HG03469 (cell line): ENCODE data around the gene EPHA7.

Experiments
- ATAC-seq: cut with Tn5 transposase; IDR thresholded peaks from one replicate; pipeline ENCODE4 v1.9.1; 2021; ENCODE audit warnings: mild to moderate bottlenecking, moderate library complexity, moderate number of reproducible peaks; ENCODE audit not compliant: unreplicated experiment

The EPHA7 gene

DNA sequence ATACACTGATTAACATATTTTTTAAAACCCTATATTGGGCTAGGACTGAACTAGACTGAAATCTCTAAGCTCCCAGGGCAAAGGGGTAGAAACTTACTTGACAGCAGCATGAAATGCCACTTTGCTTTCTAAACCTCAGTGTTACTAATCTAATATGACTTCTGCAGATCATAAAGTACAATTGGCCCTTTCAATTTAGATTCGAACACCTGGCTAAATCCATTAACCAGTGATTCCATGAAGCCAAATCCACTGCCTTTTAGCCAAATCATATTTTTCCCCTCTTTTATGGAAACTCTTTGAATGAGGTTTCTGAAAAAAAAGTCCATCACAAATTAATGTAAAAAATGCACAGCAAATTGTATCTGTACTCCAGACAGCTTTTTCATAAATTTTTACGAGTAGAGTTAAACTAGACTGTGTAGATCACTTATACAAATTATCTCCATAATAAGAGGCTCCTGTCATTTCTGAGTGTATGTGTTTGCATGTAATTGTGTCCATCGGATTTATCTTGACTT, 25.7 kb downstream of the EPHA7 start:
- ATAC-seq: no peak

DNA sequence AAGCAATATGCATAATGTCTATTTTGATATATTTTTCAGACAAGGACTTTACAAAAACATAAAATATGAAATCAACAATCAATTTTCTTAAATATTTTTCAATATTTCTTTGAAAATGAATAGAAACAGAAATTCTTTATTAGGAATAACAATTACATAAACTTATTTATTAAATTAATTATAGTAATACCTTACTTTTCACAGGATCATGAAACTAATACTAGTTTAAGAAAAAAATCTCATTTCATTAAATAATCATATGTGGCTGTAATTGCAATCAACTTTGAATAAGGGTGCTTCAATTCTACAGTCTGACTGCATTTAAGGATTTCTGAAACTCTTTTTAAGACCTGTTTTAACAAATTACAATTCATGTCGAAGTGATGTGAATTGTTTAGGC, 26.6 kb downstream of the EPHA7 start:
- no peak for ATAC-seq

DNA sequence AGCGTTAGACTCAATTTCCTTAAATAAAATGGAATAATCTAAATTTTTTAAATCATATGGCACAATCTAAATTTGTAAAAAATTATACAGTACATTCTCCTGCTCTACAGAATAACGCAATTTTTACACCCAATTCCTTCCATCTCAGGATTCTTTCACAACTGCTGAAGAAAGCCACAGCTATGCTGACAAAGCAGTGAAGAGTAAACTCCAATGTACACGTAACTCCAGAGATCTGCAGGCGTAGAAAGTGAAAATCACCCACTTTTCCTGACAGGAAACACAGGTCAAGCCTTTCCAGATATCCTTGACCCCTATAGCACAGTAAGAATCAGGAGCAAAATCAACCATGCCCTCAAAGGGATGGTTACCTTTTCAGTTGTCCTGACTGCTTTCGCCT, 27.4 kb downstream of the EPHA7 start:
- ATAC-seq: no peak

DNA sequence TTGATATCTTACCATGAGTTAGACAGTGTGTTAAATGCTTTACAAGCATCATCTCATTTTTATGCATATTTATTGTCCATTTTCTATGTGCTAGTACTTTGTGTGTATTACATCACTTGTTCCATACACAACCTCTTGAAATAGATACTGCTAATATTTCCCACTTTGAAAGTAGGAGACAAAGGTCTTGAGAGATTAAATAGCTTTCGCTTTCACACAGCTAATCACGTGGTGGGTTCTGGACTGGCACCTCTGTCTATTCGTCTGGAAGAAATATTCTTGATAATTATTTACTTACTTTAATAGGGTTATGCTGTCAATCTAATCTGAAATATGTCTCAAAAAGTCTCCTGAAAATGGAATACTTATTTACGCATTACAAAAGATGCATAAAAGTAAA, 30.2 kb downstream of the EPHA7 start:
- no peak for ATAC-seq

DNA sequence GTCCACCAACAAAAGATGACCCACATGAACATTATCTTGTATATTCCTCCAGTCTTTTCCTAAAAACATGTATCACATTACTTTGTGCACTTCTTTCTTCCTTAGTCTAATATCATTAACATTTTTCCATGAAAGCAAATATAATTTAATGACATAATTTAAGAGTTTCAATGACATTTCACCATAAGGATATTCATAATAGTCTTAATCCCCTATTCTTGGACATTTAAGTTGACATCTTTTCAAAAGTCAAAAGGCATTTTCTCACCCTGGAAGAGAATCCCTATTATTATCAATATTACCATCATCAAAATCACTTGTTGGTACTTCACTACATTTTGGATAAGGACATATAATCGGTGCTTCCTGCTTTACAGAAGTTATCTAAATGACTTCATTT, 31.3 kb downstream of the EPHA7 start:
- ATAC-seq: no peak

DNA sequence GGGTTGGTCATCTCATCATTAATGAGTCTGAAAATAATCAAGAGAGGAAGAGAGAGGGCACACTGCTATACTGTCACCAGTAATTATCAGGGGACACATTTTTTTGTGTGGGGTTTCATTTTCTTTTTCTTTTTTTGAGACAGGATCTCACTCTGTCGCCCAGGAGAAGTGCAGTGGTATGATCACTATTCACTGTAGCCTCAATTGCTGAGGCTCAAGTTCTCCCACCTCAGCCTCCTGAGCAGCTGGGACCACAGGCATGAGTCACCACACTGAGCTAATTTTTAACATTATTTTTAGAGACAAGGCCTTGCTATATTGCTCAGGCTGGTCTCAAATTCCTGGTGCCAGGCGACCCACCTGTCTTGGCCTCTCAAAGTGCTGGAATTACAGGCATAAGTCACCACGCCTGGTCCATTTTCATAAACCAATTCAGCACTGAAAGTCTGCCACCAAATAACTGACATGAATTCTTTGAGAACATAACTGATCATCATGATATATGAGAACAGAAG, 43.3 kb downstream of the EPHA7 start:
- ATAC-seq: no peak

DNA sequence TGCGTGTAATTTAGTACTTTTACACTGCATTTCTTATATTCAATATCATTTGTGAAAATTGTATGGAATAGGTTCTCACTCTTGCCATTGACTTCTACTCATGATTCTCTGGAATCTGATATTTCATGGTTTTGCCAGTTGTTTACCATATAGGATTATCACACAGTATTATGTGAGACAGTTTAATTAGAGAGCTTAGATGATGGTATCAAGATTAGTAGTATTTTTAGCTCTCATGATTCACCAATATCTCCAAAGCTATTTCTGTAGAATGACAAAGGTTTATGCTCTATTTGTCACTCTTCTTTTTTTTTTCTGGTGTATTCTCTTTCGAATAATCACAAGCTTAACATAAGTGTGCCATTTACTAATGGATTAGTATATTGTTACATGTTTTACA, 45.9 kb downstream of the EPHA7 start:
- no peak for ATAC-seq

DNA sequence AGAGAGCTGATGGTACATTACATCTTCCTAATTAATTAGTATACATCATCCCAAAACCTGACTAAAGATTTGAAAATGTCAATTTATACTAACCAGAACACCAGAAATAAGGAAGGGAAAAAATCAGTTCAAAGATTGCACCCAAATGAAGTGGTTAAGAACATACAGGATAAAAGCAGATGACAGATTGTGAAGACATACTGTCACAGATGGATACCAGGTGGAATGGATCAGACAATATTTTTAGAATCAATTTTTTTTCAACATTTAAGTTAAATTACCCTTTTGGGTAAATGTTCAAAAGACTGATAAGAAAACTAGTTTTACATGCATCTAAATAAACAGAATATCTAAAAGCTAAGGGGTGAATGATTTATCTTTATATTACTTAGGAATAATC, 47.6 kb downstream of the EPHA7 start:
- ATAC-seq: no peak

DNA sequence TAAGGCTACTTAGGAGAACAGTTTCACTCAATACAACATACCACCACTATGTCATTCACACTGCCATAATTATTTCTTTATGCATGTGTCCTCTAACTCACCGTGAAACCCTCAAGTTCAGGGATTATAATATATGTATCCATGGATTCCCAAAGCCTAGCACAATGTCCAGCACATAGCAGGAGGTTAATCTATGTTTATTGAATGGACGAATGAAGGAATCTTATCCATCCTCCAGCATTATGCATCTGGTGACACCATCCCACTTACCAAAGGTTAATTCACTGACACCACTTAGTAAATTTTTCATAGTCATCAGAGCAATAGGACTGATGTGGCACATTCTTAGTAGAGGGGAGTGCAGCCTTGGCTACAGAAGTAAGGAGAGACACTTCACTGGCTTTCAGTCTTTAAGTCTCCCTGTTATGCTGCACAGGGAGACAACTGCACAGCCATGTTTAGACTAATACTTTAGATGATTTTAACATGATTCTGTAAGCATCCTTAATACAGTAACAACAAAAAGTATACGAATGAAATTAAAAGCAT, 49.7 kb downstream of the EPHA7 start:
- ATAC-seq: no peak

DNA sequence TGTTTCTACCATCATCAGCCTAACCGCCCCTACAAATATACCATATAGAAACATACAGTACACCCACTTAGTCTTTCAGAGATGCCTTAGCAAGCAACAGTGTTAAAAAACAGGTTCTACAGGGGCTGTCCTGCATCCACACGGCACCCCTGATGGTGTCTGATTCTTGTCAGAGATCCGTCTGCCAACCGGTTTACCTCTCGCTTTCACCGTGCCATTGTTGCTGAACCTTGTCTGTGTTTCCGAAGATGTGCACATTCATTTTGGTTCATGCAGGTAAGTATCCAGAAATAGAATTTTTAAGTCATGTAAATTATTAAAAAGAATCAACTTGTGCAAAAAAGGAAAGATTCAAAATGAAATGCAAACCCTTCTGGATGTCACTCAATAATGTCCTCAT, 52.9 kb downstream of the EPHA7 start:
- no peak for ATAC-seq

DNA sequence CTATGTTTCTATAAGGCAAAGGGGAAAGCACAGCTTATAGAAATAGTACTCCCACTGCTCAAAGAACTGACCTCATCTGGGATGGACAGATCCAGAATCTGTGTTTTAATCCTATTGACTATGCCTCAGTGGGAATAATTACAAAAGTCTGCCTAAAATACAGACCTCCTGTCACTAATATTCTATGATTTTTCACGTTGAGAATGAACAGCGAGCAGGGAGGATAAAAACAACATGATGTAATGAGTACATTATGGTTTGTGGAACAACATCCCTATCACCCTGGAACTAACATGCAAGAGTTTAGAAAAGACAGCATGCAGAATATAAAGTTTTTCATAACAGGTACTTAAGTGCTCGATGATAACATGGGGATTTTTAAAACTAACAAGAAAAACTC, 53.9 kb downstream of the EPHA7 start:
- no peak for ATAC-seq

DNA sequence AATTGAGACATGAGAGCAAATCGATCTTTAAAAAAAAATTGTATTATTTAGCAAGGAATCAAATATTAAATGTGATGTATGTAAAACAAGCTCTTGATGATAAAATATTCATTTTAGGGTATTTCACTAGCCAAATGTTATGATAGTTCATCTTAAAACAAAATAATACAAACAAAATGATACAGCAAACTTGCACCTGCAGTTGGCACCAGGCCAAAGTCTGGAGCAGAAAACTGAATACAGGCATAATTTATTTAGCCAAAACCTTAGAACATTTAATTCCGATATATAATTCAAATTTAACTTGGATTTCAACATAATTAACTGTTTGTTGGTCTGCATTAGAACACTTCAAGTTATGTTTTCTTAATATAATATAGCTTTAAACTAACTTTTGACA, 60.9 kb downstream of the EPHA7 start:
- no peak for ATAC-seq

DNA sequence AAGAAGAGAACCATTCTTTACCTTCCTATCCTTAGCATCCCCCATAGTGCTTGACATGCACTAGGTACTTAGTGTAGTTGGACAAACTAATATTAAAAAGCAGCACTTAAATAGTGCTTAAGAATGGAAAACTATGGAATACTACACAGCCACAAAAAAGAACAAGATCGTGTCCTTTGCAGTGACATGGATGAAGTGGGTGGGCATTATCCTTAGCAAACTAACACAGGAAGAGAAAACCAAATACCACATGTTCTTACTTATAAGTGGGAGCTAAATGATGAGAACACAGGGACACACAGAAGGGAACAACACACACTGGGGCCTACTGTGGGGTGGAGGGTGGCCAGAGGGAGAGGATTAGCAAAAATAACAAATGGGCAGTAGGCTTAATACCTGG, 66.8 kb downstream of the EPHA7 start:
- ATAC-seq: no peak

DNA sequence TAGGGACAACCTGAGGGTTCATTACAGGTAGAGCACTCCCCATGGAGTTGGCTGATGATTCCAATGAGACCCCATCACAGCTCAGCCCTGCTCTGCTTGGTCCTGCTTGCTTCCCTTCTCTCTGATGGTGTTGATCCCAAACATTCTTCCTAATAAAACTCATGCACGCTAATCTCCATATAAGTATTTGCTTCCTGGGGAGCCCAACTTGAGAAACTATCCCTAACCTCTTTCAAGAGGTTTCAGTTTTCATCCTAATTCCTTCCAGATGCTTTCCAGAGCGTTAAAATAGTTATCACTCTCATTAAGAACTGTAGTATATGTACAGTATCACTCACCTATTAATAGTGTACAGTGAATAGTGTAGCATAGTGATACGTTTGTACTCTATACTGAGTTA, 68.1 kb downstream of the EPHA7 start:
- no peak for ATAC-seq

DNA sequence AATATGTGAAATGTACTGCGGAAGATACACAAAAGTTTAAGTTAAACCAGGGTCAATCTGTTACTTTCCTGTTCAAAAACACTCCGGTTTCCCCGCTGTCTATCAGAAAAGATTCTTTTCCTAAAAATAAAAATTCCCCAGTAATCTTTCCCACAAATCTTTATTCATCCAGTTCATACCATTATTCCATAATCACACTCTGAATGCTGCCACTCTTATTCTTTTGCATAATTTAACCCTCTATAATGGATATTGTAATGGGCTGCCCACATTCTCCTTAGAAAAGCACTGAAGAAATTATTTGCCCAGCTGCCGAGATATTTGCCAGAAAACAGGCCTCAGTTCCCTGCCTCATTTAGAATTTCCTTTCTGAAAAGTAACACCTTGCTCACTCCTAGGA, 68.6 kb downstream of the EPHA7 start:
- ATAC-seq: no peak

DNA sequence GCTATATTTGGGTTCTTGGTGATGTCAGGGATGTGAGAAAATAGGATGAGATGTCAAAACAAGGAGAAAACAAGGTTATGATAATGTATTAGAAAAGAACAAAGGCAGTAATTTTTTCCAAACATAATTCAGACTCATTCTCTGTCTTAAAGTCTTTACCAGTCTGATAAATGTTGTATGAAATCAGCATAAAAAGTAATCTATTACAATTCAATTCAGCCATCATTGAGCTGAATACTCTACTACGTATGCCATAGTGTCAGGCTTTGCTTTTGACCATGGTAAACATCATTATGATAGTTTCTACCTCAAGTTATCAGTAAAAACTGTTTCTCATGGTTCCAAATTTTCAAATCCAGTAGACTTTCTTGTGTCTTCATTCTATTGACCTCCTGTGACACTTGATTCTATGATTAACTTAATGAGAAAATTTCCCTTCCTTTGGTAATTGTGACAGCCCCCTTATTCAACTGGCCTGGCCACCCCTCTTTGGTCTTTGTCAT, 75.0 kb downstream of the EPHA7 start:
- no peak for ATAC-seq

DNA sequence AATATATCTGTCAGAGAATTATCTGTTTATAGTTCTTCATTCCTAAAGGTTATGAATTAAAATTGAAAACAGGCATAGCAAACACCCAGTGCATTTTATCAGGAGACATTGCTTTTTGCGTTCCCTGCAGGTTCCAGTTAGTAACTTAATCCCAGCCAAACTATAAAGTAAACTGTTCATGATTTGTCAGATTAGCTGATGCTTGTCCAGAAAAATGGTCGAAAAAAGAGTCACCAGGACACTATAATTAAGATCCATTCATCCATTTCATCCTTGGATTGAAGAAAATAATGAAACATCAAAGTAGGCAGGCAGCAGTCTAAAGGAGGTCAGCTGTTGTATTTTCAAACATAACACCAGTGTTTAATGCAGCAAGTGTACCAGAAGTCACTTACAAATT, 75.9 kb downstream of the EPHA7 start:
- ATAC-seq: no peak

DNA sequence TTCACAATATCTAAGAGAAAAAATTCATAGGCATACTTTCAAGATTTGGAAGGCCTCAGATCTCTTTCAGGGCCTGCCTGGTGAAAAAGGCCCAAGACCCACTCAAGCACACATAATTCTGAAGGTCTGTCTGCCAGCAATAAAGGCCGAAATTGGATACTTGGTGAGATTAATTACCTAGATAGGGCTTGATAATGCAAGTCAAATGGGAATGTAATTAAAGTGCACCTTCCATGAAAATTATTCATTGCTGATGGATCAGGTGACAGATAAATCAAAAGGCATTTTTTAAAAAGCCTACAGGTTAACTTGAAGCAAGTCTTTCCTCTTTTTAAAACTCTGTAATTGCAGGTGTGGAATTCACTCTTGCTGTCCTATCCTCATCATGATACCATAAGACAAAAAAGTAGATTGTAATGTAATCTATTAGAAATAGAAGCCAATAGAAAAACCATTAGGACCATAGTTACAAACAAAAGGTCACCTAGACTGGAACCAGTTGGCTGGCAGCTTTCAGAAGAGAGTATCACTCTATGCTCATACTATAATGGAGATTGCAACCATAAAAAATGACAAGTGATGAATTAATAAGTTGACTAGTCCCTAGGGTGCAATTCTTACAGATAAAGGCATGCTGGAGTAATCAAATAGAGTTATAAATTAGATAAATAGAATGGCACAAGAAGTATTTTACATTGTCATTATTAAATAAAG, 77.3 kb downstream of the EPHA7 start:
- ATAC-seq: no peak

DNA sequence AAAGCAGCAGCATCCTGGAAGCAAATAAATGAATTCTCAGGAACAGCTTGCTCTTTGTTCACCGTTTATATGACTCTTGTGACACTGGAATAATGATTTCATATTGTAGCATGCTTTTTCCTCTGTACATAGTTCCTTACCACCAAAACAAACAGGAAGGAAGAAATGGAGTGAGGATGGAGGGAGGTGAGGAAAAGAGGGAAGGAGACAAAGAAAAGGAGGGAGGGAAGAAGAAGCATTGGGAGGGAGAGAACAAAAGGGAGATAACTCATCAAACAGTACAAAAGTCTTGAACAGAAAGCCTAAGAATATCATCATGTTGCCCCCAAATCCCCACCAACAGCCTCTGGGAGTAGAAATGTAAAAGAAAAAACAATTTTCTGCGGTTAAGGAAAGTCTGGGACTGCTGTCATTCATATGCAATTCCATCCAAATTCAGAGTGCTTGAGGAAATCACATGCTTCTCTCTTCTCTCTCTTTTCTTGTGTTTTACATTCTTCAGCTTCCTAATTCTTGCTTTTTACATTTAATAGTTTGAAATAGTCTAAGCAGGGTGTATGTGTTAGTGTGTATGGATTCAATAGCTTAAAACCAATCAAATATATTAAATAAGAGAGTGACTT, 81.5 kb downstream of the EPHA7 start:
- no peak for ATAC-seq

DNA sequence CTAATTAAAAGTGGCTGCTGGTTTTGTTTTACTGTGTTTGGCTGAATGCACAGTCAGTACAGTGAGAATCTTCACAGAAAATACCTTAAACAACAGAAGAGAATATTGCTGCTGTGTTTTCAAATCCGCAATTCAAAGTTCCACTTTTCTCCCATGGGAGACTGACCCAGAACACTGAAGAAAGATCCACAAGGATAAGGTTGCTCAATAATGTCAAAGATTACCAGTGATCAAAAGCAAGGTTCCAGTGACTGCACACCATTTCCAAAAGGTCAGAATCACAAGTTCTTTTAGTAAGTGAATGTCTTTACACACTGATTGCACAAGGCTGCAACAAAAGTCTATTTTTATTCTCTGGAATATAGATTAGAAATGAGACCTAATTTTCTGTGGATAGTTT, 82.3 kb downstream of the EPHA7 start:
- ATAC-seq: no peak

DNA sequence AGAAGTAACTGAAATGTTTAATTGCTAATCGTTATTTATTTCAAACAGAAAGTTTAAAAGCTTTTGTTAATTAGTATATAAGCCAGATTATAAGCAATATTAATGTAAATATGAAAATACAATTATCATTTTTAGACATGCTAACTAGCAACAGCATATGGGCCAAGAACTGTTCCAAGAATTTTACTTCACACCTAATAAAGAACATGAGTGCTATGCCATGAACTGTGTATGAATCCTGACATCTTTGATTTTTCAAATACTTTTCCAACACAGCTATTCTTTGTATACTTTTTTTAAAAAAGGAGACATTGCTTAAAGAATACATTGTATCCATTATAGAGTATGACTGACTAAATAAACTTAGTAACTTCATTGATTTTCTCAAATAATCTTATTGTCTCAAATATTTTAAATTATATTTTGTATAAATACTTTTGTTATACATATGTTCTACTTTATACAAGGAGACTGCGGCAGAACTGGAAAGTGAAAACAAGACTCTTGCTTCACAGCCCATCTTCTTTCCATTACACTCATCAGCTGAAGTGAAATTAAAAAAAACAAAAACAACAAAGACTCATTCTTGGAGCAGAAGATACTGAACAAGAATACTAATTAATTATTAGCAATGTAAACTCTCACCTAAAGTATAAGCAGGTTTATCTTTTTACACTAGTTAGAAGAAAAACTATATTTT, 89.9 kb downstream of the EPHA7 start:
- no peak for ATAC-seq
